H1 (cell line): ENCODE measurements around the gene SELENOO. TPM values are rescaled to one million over a fixed set of nuclear protein-coding genes. Genes with fewer than 3 reads are reported as not detected.

Experiments
- CTCF ChIA-PET: fragments of 300-600 bp; sonication (Branson Sonifier 250); formaldehyde crosslinking; loops from one replicate; lab custom pipeline; 2021; ENCODE audit not compliant: partially characterized antibody; lab: Charles Lee
- POLR2A ChIA-PET: fragments of 300-600 bp; sonication (Branson Sonifier 250); formaldehyde crosslinking; loops from one replicate; lab custom pipeline; 2021; ENCODE audit warnings: inconsistent platforms; ENCODE audit not compliant: partially characterized antibody; lab: Charles Lee
- DNase-seq, 2 experiments: peaks; one replicate each; pipeline versions ENCODE4 v3.0.0 to v3.0.0-alpha.2; 2010 to 2022; ENCODE audit warnings: low spot score in 2 of 2, low read depth in 1 of 2, mixed read lengths in 1 of 2
- FAIRE-seq: peaks from 2 replicates; lab custom pipeline; 2011; peaks lifted over from hg19 to GRCh38; lab: Jason Lieb, UNC
- H2AFZ ChIP-seq: 2 replicates; pipeline ENCODE4 v1.8.1; 2012; ENCODE audit warnings: low read length, inconsistent platforms
- H2AK5ac ChIP-seq: 2 replicates; pipeline ENCODE4 v1.6.1; 2013; ENCODE audit warnings: low read depth, low read length
- H2BK120ac ChIP-seq: replicated peaks from 2 replicates; pipeline ENCODE3; 2013; ENCODE audit warnings: low read depth, low read length, inconsistent platforms
- H2BK12ac ChIP-seq: 2 replicates; pipeline ENCODE4 v1.6.1; 2013; ENCODE audit warnings: low read depth, low read length
- H2BK15ac ChIP-seq: 2 replicates; pipeline ENCODE4 v1.6.1; 2013; ENCODE audit warnings: low read length
- H2BK20ac ChIP-seq: 2 replicates; pipeline ENCODE4 v1.6.1; 2013; ENCODE audit warnings: low read length
- H2BK5ac ChIP-seq: 2 replicates; pipeline ENCODE4 v1.6.1; 2013; ENCODE audit warnings: low read depth, low read length
- H3K14ac ChIP-seq: 2 replicates; pipeline ENCODE4 v1.6.1; 2013; ENCODE audit warnings: inconsistent platforms; ENCODE audit not compliant: insufficient read length
- H3K18ac ChIP-seq: 2 replicates; pipeline ENCODE4 v1.6.1; 2013; ENCODE audit warnings: low read length; ENCODE audit errors: extremely low read depth
- H3K23ac ChIP-seq: 2 replicates; pipeline ENCODE4 v1.6.1; 2013; ENCODE audit warnings: inconsistent platforms; ENCODE audit not compliant: insufficient read length
- H3K23me2 ChIP-seq: 2 replicates; pipeline ENCODE4 v1.6.1; 2013; ENCODE audit warnings: low read depth, low read length
- H3K27ac ChIP-seq: 2 replicates; pipeline ENCODE4 v1.6.1; 2011; ENCODE audit warnings: low read depth, low read length, inconsistent platforms
- H3K27me3 ChIP-seq, 4 experiments: replicated peaks in 1 of 4; 1 replicate in 1 of 4; 2 replicates in 3 of 4; pipeline versions ENCODE4 v1.6.1 to v1.8.1; 2011 to 2013; ENCODE audit warnings: low read length in 3 of 4, mild to moderate bottlenecking in 3 of 4, inconsistent platforms in 2 of 4, mixed read lengths in 2 of 4, moderate library complexity in 1 of 4; ENCODE audit not compliant: control insufficient read depth in 3 of 4, insufficient read depth in 3 of 4; ENCODE audit errors: extremely low read depth in 1 of 4
- H3K36me3 ChIP-seq, 4 experiments: 2 replicates each; pipeline versions ENCODE4 v1.6.1 to v1.8.1; 2011 to 2013; ENCODE audit warnings: mild to moderate bottlenecking in 4 of 4, low read length in 3 of 4, moderate library complexity in 2 of 4, control low read depth in 1 of 4, inconsistent platforms in 1 of 4; ENCODE audit not compliant: insufficient read depth in 4 of 4, control insufficient read depth in 2 of 4
- H3K4ac ChIP-seq: replicated peaks from 2 replicates; pipeline ENCODE3; 2013; ENCODE audit warnings: low read length, low read depth, mixed read lengths, inconsistent platforms; ENCODE audit not compliant: insufficient read length
- H3K4me1 ChIP-seq, 4 experiments: replicated peaks in 1 of 4; 1 replicate in 1 of 4; 2 replicates in 3 of 4; pipeline versions ENCODE4 v1.6.1 to v1.8.1; 2011 to 2013; ENCODE audit warnings: low read length in 3 of 4, inconsistent platforms in 2 of 4, mixed read lengths in 1 of 4; ENCODE audit not compliant: insufficient read depth in 4 of 4, control insufficient read depth in 3 of 4
- H3K4me2 ChIP-seq, 2 experiments: 2 replicates each; pipeline versions ENCODE4 v1.6.1 to v1.8.1; 2011 to 2013; ENCODE audit warnings: low read depth in 2 of 2, low read length in 2 of 2, control low read depth in 1 of 2, inconsistent platforms in 1 of 2, mild to moderate bottlenecking in 1 of 2; ENCODE audit not compliant: insufficient read depth in 1 of 2
- H3K4me3 ChIP-seq, 4 experiments: fragments of 200-600, 300-600 bp in 1 of 4; sonication (generic), shearing (Covaris generic), sonication (Bioruptor Twin) in 1 of 4; 2 replicates each; pipeline versions ENCODE4 v1.5.1 to v1.8.1; 2011 to 2016; ENCODE audit warnings: low read length in 4 of 4, low read depth in 3 of 4, control low read depth in 2 of 4, inconsistent platforms in 2 of 4, mild to moderate bottlenecking in 2 of 4, mixed read lengths in 1 of 4, moderate library complexity in 1 of 4; ENCODE audit not compliant: insufficient read depth in 2 of 4; ENCODE audit errors: extremely low read depth in 1 of 4
- H3K56ac ChIP-seq: replicated peaks from 2 replicates; pipeline ENCODE3; 2013; ENCODE audit warnings: low read depth, mild to moderate bottlenecking, mixed read lengths, low read length, inconsistent platforms; ENCODE audit not compliant: insufficient read length
- H3K79me1 ChIP-seq: 2 replicates; pipeline ENCODE4 v1.6.1; 2013; ENCODE audit warnings: low read depth, low read length, control low read depth
- H3K79me2 ChIP-seq, 2 experiments: 2 replicates each; pipeline versions ENCODE4 v1.6.1 to v1.8.1; 2012 to 2013; ENCODE audit warnings: low read length in 2 of 2, mild to moderate bottlenecking in 2 of 2, inconsistent platforms in 1 of 2; ENCODE audit not compliant: insufficient read depth in 2 of 2, control insufficient read depth in 1 of 2
- H3K9ac ChIP-seq, 4 experiments: replicated peaks in 1 of 4; 1 replicate in 1 of 4; 2 replicates in 3 of 4; pipeline versions ENCODE4 v1.6.1 to v1.8.1; 2011 to 2013; ENCODE audit warnings: low read depth in 3 of 4, low read length in 3 of 4, control low read depth in 2 of 4, mild to moderate bottlenecking in 2 of 4, moderate library complexity in 2 of 4, inconsistent platforms in 1 of 4; ENCODE audit errors: extremely low read depth in 1 of 4
- H3K9me3 ChIP-seq, 2 experiments: 2 replicates each; pipeline versions ENCODE4 v1.6.1 to v1.8.1; 2012 to 2013; ENCODE audit warnings: mild to moderate bottlenecking in 2 of 2, moderate library complexity in 2 of 2, control low read depth in 1 of 2, inconsistent platforms in 1 of 2, low read depth in 1 of 2, low read length in 1 of 2, mixed read lengths in 1 of 2; ENCODE audit not compliant: insufficient read depth in 2 of 2
- H4K20me1 ChIP-seq, 2 experiments: replicated peaks in 1 of 2; 2 replicates each; pipeline versions ENCODE3 to v1.8.1; 2011 to 2013; ENCODE audit warnings: inconsistent platforms in 2 of 2, low read length in 2 of 2, mild to moderate bottlenecking in 1 of 2; ENCODE audit not compliant: insufficient read depth in 2 of 2, control insufficient read depth in 1 of 2
- H4K5ac ChIP-seq: 2 replicates; pipeline ENCODE4 v1.6.1; 2013; ENCODE audit warnings: low read length, low read depth, mixed read lengths, inconsistent platforms; ENCODE audit not compliant: insufficient read length
- H4K8ac ChIP-seq: 2 replicates; pipeline ENCODE4 v1.8.0; 2013; ENCODE audit warnings: mild to moderate bottlenecking, moderate library complexity, low read length, inconsistent platforms; ENCODE audit not compliant: insufficient read depth; ENCODE audit errors: extremely low read depth
- H4K91ac ChIP-seq: replicated peaks from 2 replicates; pipeline ENCODE3; 2013; ENCODE audit warnings: low read length, mixed read lengths, inconsistent platforms; ENCODE audit not compliant: insufficient read length
- CHD2 ChIP-seq: IDR thresholded peaks from 2 replicates; pipeline ENCODE4 v1.6.1; 2012; ENCODE audit warnings: low read length, improper control_type of control experiment
- EZH2 ChIP-seq: fragments of 200-600 bp; sonication (generic); IDR thresholded peaks from 2 replicates; pipeline ENCODE4 v1.7.1; 2012; ENCODE audit warnings: low read depth, mild to moderate bottlenecking, moderate library complexity, low read length, inconsistent platforms; ENCODE audit not compliant: severe bottlenecking
- HDAC6 ChIP-seq: IDR thresholded peaks from one replicate; pipeline ENCODE4 v1.7.1; 2012; ENCODE audit warnings: low read depth, mild to moderate bottlenecking, inconsistent platforms, low read length, moderate library complexity
- KDM4A ChIP-seq: IDR thresholded peaks from one replicate; pipeline ENCODE4 v1.7.1; 2012; ENCODE audit warnings: low read depth, mild to moderate bottlenecking, moderate library complexity, low read length, inconsistent platforms; ENCODE audit not compliant: severe bottlenecking
- PHF8 ChIP-seq: fragments of 200-600 bp; sonication (generic); conservative IDR thresholded peaks from 2 replicates; pipeline ENCODE4 v1.7.1; 2012; ENCODE audit warnings: low read depth, mild to moderate bottlenecking, inconsistent platforms, low read length, moderate library complexity
- POU5F1 ChIP-seq: IDR thresholded peaks from 2 replicates; pipeline ENCODE4 v1.6.1; 2011; ENCODE audit warnings: low read depth, mild to moderate bottlenecking, low read length, moderate library complexity
- RNF2 ChIP-seq: fragments of 200-900, 300-1000 bp; sonication (generic); IDR thresholded peaks from 2 replicates; pipeline ENCODE4 v1.7.1; 2016; ENCODE audit warnings: borderline replicate concordance, low read depth, mild to moderate bottlenecking, antibody characterized with exemption, low read length; ENCODE audit not compliant: poor library complexity, severe bottlenecking; ENCODE audit errors: missing control alignments
- SIRT6 ChIP-seq: IDR thresholded peaks from one replicate; pipeline ENCODE4 v1.7.1; 2012; ENCODE audit warnings: low read length, inconsistent platforms
- SIX5 ChIP-seq: IDR thresholded peaks from 2 replicates; pipeline ENCODE4 v1.6.1; 2011; ENCODE audit warnings: mild to moderate bottlenecking, low read depth, low read length
- WGBS, 2 experiments: shearing (Covaris generic) in 1 of 2; methylation state at CpG; one replicate each; pipeline versions ENCODE4 v1.1.6 to v1.1.7; 2013 to 2015; ENCODE audit warnings: low lambda C conversion rate in 2 of 2, mixed read lengths in 2 of 2, inconsistent platforms in 1 of 2, low coverage in 1 of 2, missing lambda C conversion rate in 1 of 2; ENCODE audit not compliant: insufficient replicate concordance in 2 of 2, insufficient coverage in 1 of 2, insufficient read length in 1 of 2; ENCODE audit errors: extremely low coverage in 1 of 2, missing lambda C conversion rate in 1 of 2; 5-methylcytosine and 5-hydroxymethylcytosine counted together
- polyA plus RNA-seq, 7 experiments: library from polyadenylated mRNA; depleted of rRNA in 3 of 7; stranded (reverse) in 5 of 7; unstranded in 2 of 7; fragments of >200 nt in 5 of 7; fragments of 200-250 nt in 2 of 7; gene quantifications; 1 replicate in 5 of 7; 2 replicates in 1 of 7; 4 replicates in 1 of 7; pipeline versions ENCODE4 v1.2.1 to v1.2.3, GENCODE V29; 2011 to 2013; ENCODE audit warnings: missing spikeins in 2 of 7, mixed read lengths in 2 of 7
- total RNA-seq: library from RNA; stranded (reverse); fragmentation: NEBNext Ultra II Directional; extraction: Animal tissue kit (Norgen Biotek cat#: 25700); gene quantifications from 2 replicates; pipeline ENCODE4 v1.2.1, GENCODE V29; 2021

The SELENOO gene
- total and polyA plus RNA-seq, 2 of the 8 experiments (the other 6 are each of a cell fraction or from before 2014, with no cell fraction given): 18.6 to 25.1 TPM

DNA sequence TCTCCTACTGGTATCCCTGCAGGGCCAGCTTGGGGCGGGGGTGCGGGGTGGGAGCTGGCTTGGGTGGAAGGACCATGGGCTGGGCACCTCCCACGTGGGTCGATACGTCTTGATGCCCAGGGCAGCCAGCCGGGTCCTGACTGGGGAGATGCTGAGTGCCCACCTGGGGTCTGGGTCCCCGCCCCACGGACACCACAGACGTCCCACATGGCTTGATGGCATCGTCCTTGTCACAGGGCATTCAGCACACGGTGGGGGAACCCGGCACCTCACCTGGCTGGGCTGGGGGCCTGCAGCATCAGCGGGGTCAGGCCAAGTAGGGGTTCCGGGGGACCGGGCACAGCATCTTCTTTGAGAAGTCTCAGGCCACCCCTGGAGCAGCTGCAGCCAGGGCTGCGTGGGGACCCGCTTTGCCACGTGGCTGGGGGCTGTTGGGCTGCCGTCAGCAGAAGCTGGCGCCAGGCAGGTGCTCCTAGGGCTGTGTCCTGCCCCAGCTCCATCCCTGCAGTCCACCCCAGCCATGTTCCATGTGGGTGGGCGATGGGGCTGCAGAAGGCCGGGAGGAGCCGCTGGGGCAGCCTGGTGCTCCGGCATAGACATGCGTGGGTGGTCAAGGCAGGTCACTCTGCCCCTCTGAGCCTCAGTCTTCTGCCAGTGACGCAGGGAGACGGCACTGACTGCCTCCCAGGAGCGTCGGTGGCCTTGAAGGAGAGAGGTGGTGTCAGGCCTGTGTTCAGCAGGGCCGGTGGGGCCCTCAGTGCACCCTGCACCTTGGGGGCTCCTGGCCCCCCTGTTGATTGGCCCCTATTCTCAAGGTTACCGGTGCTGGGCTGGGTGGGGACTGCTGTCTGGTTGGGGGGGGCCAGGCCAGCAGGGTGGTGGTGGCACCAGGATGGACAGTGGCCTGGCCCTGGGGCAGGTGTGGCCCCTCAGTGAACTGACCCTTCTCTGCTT lies 8.4 kb downstream of the SELENOO start:
- H3K23ac ChIP-seq: no peak overlapping the region
- H3K4ac ChIP-seq: no peak overlapping the region
- H3K56ac ChIP-seq: no peak overlapping the region
- no peak overlapping the region for H4K91ac ChIP-seq
- H3K4me3 ChIP-seq: no peak overlapping the region
- peaks cover 4 to 29% (median 21%) of the 10 kb centered on the region in 4 experiments; a peak in 7 of 8 replicates for H3K36me3 ChIP-seq
- peaks cover 8 to 25% of the 10 kb centered on the region in 2 experiments for H4K20me1 ChIP-seq
- no peak overlapping the region for H2BK120ac ChIP-seq
- no peaks in the 10 kb centered on the region for H3K9me3 ChIP-seq
- no peak for FAIRE-seq
- no peak overlapping the region for H4K5ac ChIP-seq
- H3K4me2 ChIP-seq: no peak overlapping the region
- H3K18ac ChIP-seq: no peak overlapping the region
- peaks cover 0 to 13% of the 10 kb centered on the region in 2 experiments; a peak in 1 of 4 replicates for H3K79me2 ChIP-seq
- DNase-seq: no peak
- H3K79me1 ChIP-seq: peaks cover 5% of the 10 kb centered on the region; the same call in 1 of the 2 replicates
- no peak overlapping the region for H2BK20ac ChIP-seq
- H4K8ac ChIP-seq: no peak overlapping the region
- ChIA-PET CTCF (interaction anchor here (0.5 to 7.0 kb wide), 11 partner anchors 12 to 441 kb away, joined by 3 to 83 read pairs (median 5); partner anchors contain the start of gene PANX2), POLR2A (interaction anchor here (0.6 to 1.6 kb wide), 4 partner anchors 10 to 29 kb away, joined by 3 to 4 read pairs (median 4); no protein-coding TSS in a partner anchor)
- 91% methylated on average over 25 of the region's 31 CpGs; no CpG with 5 or more reads in 1 of the 2 experiments for WGBS, 2 experiments
- H3K14ac ChIP-seq: no peak overlapping the region
- no peak overlapping the region for H2AK5ac ChIP-seq
- no peak overlapping the region for H3K9ac ChIP-seq
- H3K27ac ChIP-seq: no peak overlapping the region
- no peak overlapping the region for H2BK12ac ChIP-seq
- H3K23me2 ChIP-seq: no peaks in the 10 kb centered on the region
- peaks cover 0 to 3% (median 1%) of the 10 kb centered on the region in 4 experiments; a peak in 2 of 7 replicates for H3K4me1 ChIP-seq
- H2BK15ac ChIP-seq: no peak overlapping the region
- H2BK5ac ChIP-seq: no peak overlapping the region; the same call in 1 of the 2 replicates
- no peaks in the 10 kb centered on the region for H3K27me3 ChIP-seq
- no peak overlapping the region for H2AFZ ChIP-seq
- TF ChIP-seq EZH2 (no peak), KDM4A (no peak), CHD2 (no peak), PHF8 (no peak), RNF2 (no peak), HDAC6 (no peak), SIRT6 (no peak), SIX5 (no peak), POU5F1 (no peak)
